Esophagus squamous epithelium (tissue), 5 donors: Measurements from ENCODE around the gene CIPC. TPM values are rescaled to one million over a fixed set of nuclear protein-coding genes. Genes with fewer than 3 reads are reported as not detected.
A peak's percentile ranks its signal among the peaks of the same experiment; 100 is the strongest.

Source experiments
- DNase-seq: peaks from one replicate; lab custom pipeline; 2025; lab: John Stamatoyannopoulos, UW
- H3K27ac ChIP-seq, 4 donors: fragments of 200-600 bp; sonication (generic); one replicate each; pipeline ENCODE4 v1.5.1; 2016 to 2019; ENCODE audit warnings: mild to moderate bottlenecking in 1 of 4
- H3K27me3 ChIP-seq, 4 donors: fragments of 200-600 bp; sonication (generic); 1 replicate in 3 of 4; 2 replicates in 1 of 4; pipeline versions ENCODE4 v1.5.1 to v1.6.0; 2017 to 2021; ENCODE audit warnings: antibody characterized with exemption in 1 of 4
- H3K36me3 ChIP-seq, 3 donors: fragments of 200-600 bp; sonication (generic); one replicate each; pipeline ENCODE4 v1.5.1; 2016 to 2019
- H3K4me1 ChIP-seq, 3 donors: fragments of 200-600 bp; sonication (generic); one replicate each; pipeline ENCODE4 v1.5.1; 2017 to 2019
- H3K4me3 ChIP-seq, 4 donors: fragments of 200-600 bp; sonication (generic); 1 replicate in 3 of 4; 2 replicates in 1 of 4; pipeline ENCODE4 v1.5.1; 2016 to 2019; ENCODE audit warnings: mild to moderate bottlenecking in 2 of 4, moderate library complexity in 1 of 4
- H3K9me3 ChIP-seq, 3 donors: fragments of 200-600 bp; sonication (generic); one replicate each; pipeline ENCODE4 v1.5.1; 2016 to 2019
- POLR2A ChIP-seq, 4 donors: fragments of 450-650 bp; IDR thresholded peaks; one replicate each; pipeline ENCODE4 v1.6.1; 2017; ENCODE audit warnings: antibody characterized with exemption in 4 of 4, mild to moderate bottlenecking in 4 of 4, moderate library complexity in 3 of 4
- WGBS, 2 donors: methylation state at CpG; one replicate each; pipeline ENCODE4 v1.1.5; 2018; 5-methylcytosine and 5-hydroxymethylcytosine counted together
- intact Hi-C: fragments of 100-400 bp; cut with DNase I; formaldehyde crosslinking; loops from one replicate; pipeline ENCODE4 v1.15.0; 2022
- total RNA-seq, 4 donors: library from RNA; depleted of rRNA; stranded (reverse); fragments of >200 nt; gene quantifications; one replicate each; pipeline ENCODE4 v1.1.0, GENCODE V29; 2016
- TF ChIP-seq, protein P1 (sequence below), 6 experiments: fragments of 450-650 bp in 4 of 6; fragments of 200-600 bp in 2 of 6; sonication (generic) in 2 of 6; IDR thresholded peaks; one replicate each; pipeline ENCODE4 v1.5.1; 2016 to 2019; ENCODE audit warnings: antibody characterized with exemption in 6 of 6, mild to moderate bottlenecking in 4 of 6, moderate library complexity in 4 of 6
- donor health status: DM: yes; HTN: yes; CAD: no.

Gene CIPC
- total RNA-seq, 4 donors from 2014 or later = 17.1 to 38.3 (median 32.6) TPM

DNA sequence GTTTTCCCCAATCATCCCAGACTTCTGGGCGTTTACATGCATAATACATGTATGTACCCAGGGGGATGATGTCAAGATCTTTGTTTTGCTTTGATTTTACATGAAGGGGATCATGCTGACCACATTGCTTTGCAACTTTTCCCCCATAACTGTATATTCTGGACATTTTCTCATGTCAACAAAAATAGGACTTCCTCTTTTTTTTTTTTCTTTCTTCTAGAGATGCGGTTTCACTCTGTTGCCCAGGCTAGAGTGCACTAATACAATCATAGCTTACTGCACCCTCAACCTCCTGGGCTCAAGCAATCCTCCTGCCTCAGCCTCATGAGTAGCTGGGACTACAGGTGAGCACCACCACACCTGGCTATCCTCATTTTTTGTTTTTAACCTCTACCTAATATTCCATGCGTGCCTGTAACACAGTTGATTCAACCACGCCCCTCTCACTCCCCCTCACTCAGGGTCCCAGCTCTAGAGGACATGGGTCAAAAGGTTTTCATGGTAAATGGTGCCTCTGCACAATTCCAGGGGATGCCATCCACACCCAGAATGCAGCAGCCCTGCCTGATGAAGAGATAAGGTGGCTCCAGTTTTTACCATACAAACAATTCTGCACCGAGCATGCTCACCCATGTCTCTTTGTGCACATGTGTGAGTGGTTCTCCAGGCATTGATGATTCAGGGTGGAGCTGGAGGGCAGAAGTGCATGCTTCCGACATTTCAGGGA, 32.0 kb upstream of the CIPC start:
- no peaks in the 10 kb centered on the region for H3K27me3 ChIP-seq
- intact Hi-C loops = no loop called here
- TF ChIP-seq POLR2A (IDR thresholded peaks at IDR 0.05) = no peak
- TF ChIP-seq, protein P1, sequence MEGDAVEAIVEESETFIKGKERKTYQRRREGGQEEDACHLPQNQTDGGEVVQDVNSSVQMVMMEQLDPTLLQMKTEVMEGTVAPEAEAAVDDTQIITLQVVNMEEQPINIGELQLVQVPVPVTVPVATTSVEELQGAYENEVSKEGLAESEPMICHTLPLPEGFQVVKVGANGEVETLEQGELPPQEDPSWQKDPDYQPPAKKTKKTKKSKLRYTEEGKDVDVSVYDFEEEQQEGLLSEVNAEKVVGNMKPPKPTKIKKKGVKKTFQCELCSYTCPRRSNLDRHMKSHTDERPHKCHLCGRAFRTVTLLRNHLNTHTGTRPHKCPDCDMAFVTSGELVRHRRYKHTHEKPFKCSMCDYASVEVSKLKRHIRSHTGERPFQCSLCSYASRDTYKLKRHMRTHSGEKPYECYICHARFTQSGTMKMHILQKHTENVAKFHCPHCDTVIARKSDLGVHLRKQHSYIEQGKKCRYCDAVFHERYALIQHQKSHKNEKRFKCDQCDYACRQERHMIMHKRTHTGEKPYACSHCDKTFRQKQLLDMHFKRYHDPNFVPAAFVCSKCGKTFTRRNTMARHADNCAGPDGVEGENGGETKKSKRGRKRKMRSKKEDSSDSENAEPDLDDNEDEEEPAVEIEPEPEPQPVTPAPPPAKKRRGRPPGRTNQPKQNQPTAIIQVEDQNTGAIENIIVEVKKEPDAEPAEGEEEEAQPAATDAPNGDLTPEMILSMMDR (IDR thresholded peaks at IDR 0.05) = no peak
- H3K4me3 ChIP-seq = no peak overlapping the region
- WGBS, 2 donors = 56 to 66% methylated on average over 6 of the region's 6 CpGs
- no peak overlapping the region for H3K27ac ChIP-seq
- H3K36me3 ChIP-seq = no peaks in the 10 kb centered on the region
- no peak for DNase-seq
- no peaks in the 10 kb centered on the region for H3K9me3 ChIP-seq
- H3K4me1 ChIP-seq = peaks cover 6 to 46% (median 12%) of the 10 kb centered on the region in 3 donors

DNA sequence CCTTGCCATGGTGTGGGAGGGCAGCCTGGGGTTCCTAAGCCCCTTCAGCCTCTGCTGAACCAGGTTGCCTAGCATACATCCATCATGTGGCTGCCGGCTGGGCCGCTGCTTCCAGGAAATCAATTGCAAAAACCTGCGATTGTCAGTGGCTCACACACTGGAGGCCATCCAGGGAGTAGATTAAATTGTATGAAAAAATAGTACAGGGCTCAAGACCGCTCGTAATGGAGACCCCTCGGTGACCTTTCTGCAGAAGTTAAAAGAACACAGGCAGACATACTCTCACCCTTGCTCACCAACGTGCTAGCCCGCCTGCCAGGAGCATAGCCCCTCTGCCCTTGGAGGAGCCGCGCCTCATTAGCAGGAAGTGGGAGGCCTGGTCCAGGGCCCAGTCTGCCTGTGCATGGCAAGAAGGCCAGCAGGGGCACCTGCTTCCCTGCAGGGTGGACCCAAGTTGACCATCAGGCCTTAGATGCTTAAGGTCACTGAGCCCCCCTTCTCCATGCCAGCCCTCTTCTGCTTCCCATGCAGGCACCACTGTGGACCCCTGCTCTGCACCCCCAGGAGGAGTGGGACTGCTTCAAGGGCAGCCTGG, 31.4 kb upstream of the CIPC start:
- WGBS, 2 donors = 23 to 56% methylated on average over 7 to 8 of the region's 10 CpGs
- Histone ChIP-seq H3K9me3 (no peaks in the 10 kb centered on the region), H3K27me3 (no peaks in the 10 kb centered on the region), H3K4me3 (no peak overlapping the region), H3K36me3 (no peaks in the 10 kb centered on the region), H3K27ac (no peak overlapping the region), H3K4me1 (peaks cover 6 to 47% (median 12%) of the 10 kb centered on the region in 3 donors)
- no peak for DNase-seq
- intact Hi-C loops = no loop called here
- no peak for TF ChIP-seq POLR2A (IDR thresholded peaks at IDR 0.05)
- TF ChIP-seq, protein P1 (IDR thresholded peaks at IDR 0.05) = no peak

DNA sequence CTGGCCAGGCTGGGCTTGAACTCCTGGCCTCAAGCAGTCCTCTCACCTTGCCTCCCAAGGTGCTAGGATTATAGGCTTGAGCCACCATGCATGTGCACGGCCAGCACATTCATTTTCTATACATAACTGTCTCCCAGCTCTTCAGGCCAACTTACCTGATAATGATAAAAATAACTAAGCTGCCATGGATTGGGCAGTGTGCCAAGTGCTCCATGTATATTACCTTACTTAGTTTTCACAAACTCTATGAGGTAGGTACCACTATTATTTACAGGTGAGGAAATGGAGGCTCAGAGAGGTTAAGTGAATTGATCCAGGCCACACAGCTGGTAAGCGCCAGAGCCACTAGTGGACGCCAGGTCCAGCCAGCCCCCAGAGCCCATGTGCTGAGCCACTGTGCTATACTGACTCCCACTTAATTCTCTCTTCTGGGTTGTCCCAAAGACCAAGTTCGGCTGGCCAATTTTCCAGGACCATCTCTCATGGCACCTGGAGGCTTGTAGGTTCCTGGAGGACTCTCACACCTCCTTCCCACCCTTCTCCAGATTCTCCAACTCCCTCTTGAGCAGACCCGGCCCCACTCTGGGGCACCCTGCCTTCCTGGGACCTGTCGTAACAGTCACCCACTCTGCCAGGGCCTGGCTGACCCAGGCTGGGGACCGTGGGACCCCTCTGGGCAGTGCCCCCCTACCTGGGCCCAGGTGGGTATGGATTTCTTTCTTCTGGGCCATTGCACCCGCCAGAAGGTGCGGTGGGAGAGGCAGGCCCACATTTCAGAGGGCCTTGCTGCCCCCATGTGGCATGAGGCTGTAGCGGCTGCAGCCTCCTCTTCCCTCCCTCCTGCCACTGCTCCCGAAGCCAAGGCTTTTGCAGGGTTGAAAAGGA, 30.2 kb upstream of the CIPC start:
- DNase-seq = no peak
- Histone ChIP-seq H3K4me1 (peaks cover 6 to 57% (median 12%) of the 10 kb centered on the region in 3 donors), H3K4me3 (no peak overlapping the region), H3K36me3 (no peaks in the 10 kb centered on the region), H3K9me3 (no peaks in the 10 kb centered on the region), H3K27me3 (no peaks in the 10 kb centered on the region), H3K27ac (peak overlapping the region in 1 of 4 donors; percentile 29)
- WGBS, 2 donors = 56 to 76% methylated on average over 6 to 8 of the region's 11 CpGs
- TF ChIP-seq POLR2A (IDR thresholded peaks at IDR 0.05) = no peak
- TF ChIP-seq, protein P1 (IDR thresholded peaks at IDR 0.05) = peak; percentile 49 to 91 (median 86)
- intact Hi-C loops = loop anchor here (2.0 kb wide), 1 partner anchor 191 kb away; no protein-coding TSS in a partner anchor

DNA sequence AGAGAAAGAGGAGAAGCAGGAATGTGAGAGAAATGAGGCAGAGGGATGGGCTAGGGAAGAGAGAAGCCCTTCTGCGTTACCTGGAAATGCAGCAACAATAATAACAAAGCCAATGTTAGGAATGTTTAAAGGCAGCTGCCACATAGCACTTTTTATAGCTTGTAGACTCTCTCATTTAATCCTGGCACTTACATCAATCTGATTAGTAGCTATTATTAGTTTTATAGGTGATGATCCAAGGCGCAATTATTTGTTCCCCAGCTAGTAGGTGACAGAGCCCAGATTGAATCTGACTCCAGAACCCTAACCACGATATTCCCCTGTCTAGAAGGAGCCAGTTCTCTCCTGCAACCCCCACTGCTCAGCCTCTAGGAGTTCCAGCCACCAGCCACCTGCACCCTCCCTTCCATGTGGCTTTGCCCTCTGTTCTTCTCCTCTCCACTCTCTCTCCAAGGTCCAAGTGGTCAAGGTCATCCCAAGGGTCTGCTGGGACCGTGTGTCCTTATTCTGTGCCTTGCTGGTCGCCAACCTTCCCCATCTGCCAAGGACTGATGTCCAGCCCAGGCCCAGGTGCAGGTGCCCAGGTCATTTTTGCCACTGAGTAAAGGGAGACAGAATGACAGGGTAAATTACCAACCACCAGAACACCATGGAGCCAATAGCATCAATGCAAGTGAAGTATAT, 29.4 kb upstream of the CIPC start:
- H3K36me3 ChIP-seq = no peaks in the 10 kb centered on the region
- DNase-seq = no peak
- no peak overlapping the region for H3K27ac ChIP-seq
- intact Hi-C loops = loop anchor here (2.0 kb wide), 1 partner anchor 192 kb away; no protein-coding TSS in a partner anchor
- no peaks in the 10 kb centered on the region for H3K9me3 ChIP-seq
- TF ChIP-seq, protein P1 (IDR thresholded peaks at IDR 0.05) = no peak
- no peak for TF ChIP-seq POLR2A (IDR thresholded peaks at IDR 0.05)
- 45 to 57% methylated on average over 5 of the region's 5 CpGs for WGBS, 2 donors
- H3K27me3 ChIP-seq = no peaks in the 10 kb centered on the region
- no peak overlapping the region for H3K4me3 ChIP-seq
- peaks cover 6 to 52% (median 12%) of the 10 kb centered on the region in 3 donors for H3K4me1 ChIP-seq
